Measurements from ENCODE around the gene POLR1A. TPM values are rescaled to one million over a fixed set of nuclear protein-coding genes. Genes with fewer than 3 reads are reported as not detected.

Gene POLR1A
- total RNA-seq, 2 experiments from 2014 or later = 13.1 to 13.4 TPM

DNA sequence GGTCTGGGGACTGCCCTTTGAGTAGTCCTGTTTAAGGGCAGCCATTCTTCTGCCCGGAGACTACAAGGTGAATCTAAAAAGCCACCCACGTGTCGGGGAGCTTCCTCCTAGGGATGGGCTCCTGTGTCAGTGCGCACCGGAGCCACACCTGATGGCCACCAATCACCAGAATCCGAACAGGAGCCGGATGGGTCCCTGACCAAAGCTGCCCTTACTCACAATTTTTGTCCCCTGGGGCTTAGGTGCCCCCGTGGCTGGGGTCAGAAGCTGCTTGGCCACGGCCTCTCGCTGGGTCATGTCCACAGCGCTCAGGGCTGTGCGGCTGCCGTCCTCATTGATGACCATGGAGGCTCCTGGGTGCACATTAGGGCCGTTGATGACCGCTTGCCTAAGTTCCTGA lies 30.9 kb downstream of the POLR1A start:
- H3K4me3 ChIP-seq (ENCODE audit: low read length) = no peak overlapping the region
- H3K27ac ChIP-seq (ENCODE audit: low read depth in 1 of 2, low read length in 2 of 2) = no peak overlapping the region
- no peaks in the 10 kb centered on the region for H3K9me3 Mint-ChIP-seq
- TF ChIP-seq, protein P1, sequence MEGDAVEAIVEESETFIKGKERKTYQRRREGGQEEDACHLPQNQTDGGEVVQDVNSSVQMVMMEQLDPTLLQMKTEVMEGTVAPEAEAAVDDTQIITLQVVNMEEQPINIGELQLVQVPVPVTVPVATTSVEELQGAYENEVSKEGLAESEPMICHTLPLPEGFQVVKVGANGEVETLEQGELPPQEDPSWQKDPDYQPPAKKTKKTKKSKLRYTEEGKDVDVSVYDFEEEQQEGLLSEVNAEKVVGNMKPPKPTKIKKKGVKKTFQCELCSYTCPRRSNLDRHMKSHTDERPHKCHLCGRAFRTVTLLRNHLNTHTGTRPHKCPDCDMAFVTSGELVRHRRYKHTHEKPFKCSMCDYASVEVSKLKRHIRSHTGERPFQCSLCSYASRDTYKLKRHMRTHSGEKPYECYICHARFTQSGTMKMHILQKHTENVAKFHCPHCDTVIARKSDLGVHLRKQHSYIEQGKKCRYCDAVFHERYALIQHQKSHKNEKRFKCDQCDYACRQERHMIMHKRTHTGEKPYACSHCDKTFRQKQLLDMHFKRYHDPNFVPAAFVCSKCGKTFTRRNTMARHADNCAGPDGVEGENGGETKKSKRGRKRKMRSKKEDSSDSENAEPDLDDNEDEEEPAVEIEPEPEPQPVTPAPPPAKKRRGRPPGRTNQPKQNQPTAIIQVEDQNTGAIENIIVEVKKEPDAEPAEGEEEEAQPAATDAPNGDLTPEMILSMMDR (IDR thresholded peaks at IDR 0.05) = no peak
- peaks cover 85% of the 10 kb centered on the region for H3K36me3 Mint-ChIP-seq (ENCODE audit: low read depth)
- no peak for DNase-seq
- peaks cover 15% of the 10 kb centered on the region for H3K4me1 Mint-ChIP-seq (ENCODE audit: low read depth)
- no peaks in the 10 kb centered on the region for H3K27me3 ChIP-seq (ENCODE audit: control insufficient read depth in 1 of 2, insufficient read depth in 2 of 2, low read length in 2 of 2)
- ChIA-PET POLR2A (no interaction called here), CTCF (interaction anchor here (1.0 kb wide), 1 partner anchor 247 kb away, joined by 4 read pairs; no protein-coding TSS in a partner anchor)
- H3K9me3 ChIP-seq (ENCODE audit: control insufficient read depth in 1 of 2, insufficient read depth in 1 of 2, low read length in 2 of 2) = no peaks in the 10 kb centered on the region
- no peaks in the 10 kb centered on the region for H3K27me3 Mint-ChIP-seq
- intact Hi-C loops (cut with DNase I, micrococcal nuclease) = loop anchor here in 1 of 2 experiments (5.0 kb wide), 2 partner anchors 48 to 323 kb away; partner anchors contain the start of gene ATOH8
- H3K4me3 Mint-ChIP-seq = no peak overlapping the region
- no peak overlapping the region for H3K27ac Mint-ChIP-seq
- ATAC-seq (ENCODE audit: poor library complexity) = no peak
- peaks cover 17% of the 10 kb centered on the region for H3K4me1 ChIP-seq (ENCODE audit: insufficient read depth, low read length)
- H3K36me3 ChIP-seq (ENCODE audit: insufficient read depth, low read length) = peaks cover 51% of the 10 kb centered on the region

- H3K4me3 Mint-ChIP-seq = no peak overlapping the region
- TF ChIP-seq, protein P1 (IDR thresholded peaks at IDR 0.05) = no peak
- Histone ChIP-seq H3K36me3 (ENCODE audit: insufficient read depth, low read length) (peaks cover 57% of the 10 kb centered on the region), H3K9me3 (ENCODE audit: control insufficient read depth in 1 of 2, insufficient read depth in 1 of 2, low read length in 2 of 2) (no peaks in the 10 kb centered on the region), H3K27me3 (ENCODE audit: control insufficient read depth in 1 of 2, insufficient read depth in 2 of 2, low read length in 2 of 2) (no peaks in the 10 kb centered on the region), H3K4me1 (ENCODE audit: insufficient read depth, low read length) (peaks cover 11% of the 10 kb centered on the region), H3K4me3 (ENCODE audit: low read length) (no peak overlapping the region), H3K27ac (ENCODE audit: low read depth in 1 of 2, low read length in 2 of 2) (no peak overlapping the region)
- H3K36me3 Mint-ChIP-seq (ENCODE audit: low read depth) = peaks cover 87% of the 10 kb centered on the region
- ChIA-PET POLR2A (no interaction called here), CTCF (interaction anchor here (1.0 kb wide), 1 partner anchor 247 kb away, joined by 4 read pairs; no protein-coding TSS in a partner anchor)
- intact Hi-C loops (cut with DNase I, micrococcal nuclease) = no loop called here
- H3K27me3 Mint-ChIP-seq = no peaks in the 10 kb centered on the region
- ATAC-seq (ENCODE audit: poor library complexity) (no peak), DNase-seq (no peak)
- no peaks in the 10 kb centered on the region for H3K9me3 Mint-ChIP-seq
- H3K27ac Mint-ChIP-seq = no peak overlapping the region
- H3K4me1 Mint-ChIP-seq (ENCODE audit: low read depth) = peaks cover 12% of the 10 kb centered on the region
These were observed 31.4 kb downstream of the POLR1A start for GRCh38 chr2:86074256-86074655.

- no peaks in the 10 kb centered on the region for H3K27me3 Mint-ChIP-seq
- H3K36me3 ChIP-seq (ENCODE audit: insufficient read depth, low read length) = peaks cover 64% of the 10 kb centered on the region
- ChIA-PET POLR2A (no interaction called here), CTCF (no interaction called here)
- H3K9me3 ChIP-seq (ENCODE audit: control insufficient read depth in 1 of 2, insufficient read depth in 1 of 2, low read length in 2 of 2) = no peaks in the 10 kb centered on the region
- H3K27ac Mint-ChIP-seq = no peak overlapping the region
- H3K27me3 ChIP-seq (ENCODE audit: control insufficient read depth in 1 of 2, insufficient read depth in 2 of 2, low read length in 2 of 2) = no peaks in the 10 kb centered on the region
- no peak overlapping the region for H3K27ac ChIP-seq (ENCODE audit: low read depth in 1 of 2, low read length in 2 of 2)
- DNase-seq = no peak
- ATAC-seq (ENCODE audit: poor library complexity) = no peak
- peaks cover 81% of the 10 kb centered on the region for H3K36me3 Mint-ChIP-seq (ENCODE audit: low read depth)
- no peak overlapping the region for H3K4me3 Mint-ChIP-seq
- H3K4me3 ChIP-seq (ENCODE audit: low read length) = no peak overlapping the region
- peaks cover 16% of the 10 kb centered on the region for H3K4me1 ChIP-seq (ENCODE audit: insufficient read depth, low read length)
- H3K9me3 Mint-ChIP-seq = no peaks in the 10 kb centered on the region
- intact Hi-C loops (cut with DNase I, micrococcal nuclease) = loop anchor here in 1 of 2 experiments (2.0 kb wide), 1 partner anchor 192 kb away; no protein-coding TSS in a partner anchor
- TF ChIP-seq, protein P1 (IDR thresholded peaks at IDR 0.05) = no peak
- H3K4me1 Mint-ChIP-seq (ENCODE audit: low read depth) = peaks cover 10% of the 10 kb centered on the region
These were observed 32.5 kb downstream of the POLR1A start for GRCh38 chr2:86073225-86073624.

Measured in CD4-positive, alpha-beta T cell (primary cell).